A549 (cell line): ENCODE results near the gene SMARCB1. TPM values are rescaled to one million over a fixed set of nuclear protein-coding genes. Genes with fewer than 3 reads are reported as not detected.

Experiments
- ATAC-seq, 2 experiments: fragments of 200-7000 bp in 1 of 2; fragments of >200 bp in 1 of 2; cut with Nextera tagmentation in 1 of 2; cut with Tn5 transposase in 1 of 2; 3 replicates each; pipeline versions ENCODE4 v1.8.0 to v1.9.1; 2018 to 2020; ENCODE audit warnings: mild to moderate bottlenecking in 1 of 2, moderate library complexity in 1 of 2
- CTCF ChIA-PET: fragments of 300-600 bp; sonication (Branson Sonifier 250); formaldehyde crosslinking; extraction: SDS; loops from one replicate; lab custom pipeline; 2021; ENCODE audit warnings: antibody characterized with exemption, inconsistent platforms; lab: Yijun Ruan, JAX
- POLR2A ChIA-PET: fragments of 350-600 bp; formaldehyde crosslinking; extraction: SDS; loops from one replicate; lab custom pipeline; 2021; ENCODE audit warnings: antibody characterized with exemption, inconsistent platforms; lab: Yijun Ruan, JAX
- DNase-seq, 2 experiments: peaks; one replicate each; pipeline versions ENCODE4 v3.0.0 to v3.0.0-alpha.2; 2011 to 2016; ENCODE audit warnings: low read depth in 1 of 2, low spot score in 1 of 2
- FAIRE-seq: peaks from 2 replicates; lab custom pipeline; 2011; peaks lifted over from hg19 to GRCh38; lab: Jason Lieb, UNC
- H3K27ac ChIP-seq, 2 experiments: fragments of >200 bp; sonication (Bioruptor Twin); formaldehyde crosslinking; 3 replicates each; pipeline ENCODE4 v1.5.1; 2016 to 2017
- H3K4me1 ChIP-seq: fragments of >200 bp; sonication (Bioruptor Twin); formaldehyde crosslinking; 3 replicates; pipeline ENCODE4 v1.6.1; 2016
- H3K4me2 ChIP-seq: fragments of >200 bp; sonication (Bioruptor Twin); formaldehyde crosslinking; 3 replicates; pipeline ENCODE4 v1.6.1; 2016
- H3K4me3 ChIP-seq: fragments of >200 bp; sonication (Bioruptor Twin); formaldehyde crosslinking; 3 replicates; pipeline ENCODE4 v1.5.1; 2016
- H3K9me3 ChIP-seq: fragments of >200 bp; sonication (Bioruptor Twin); formaldehyde crosslinking; 3 replicates; pipeline ENCODE4 v1.6.1; 2016
- BCL3 ChIP-seq: fragments of >200 bp; sonication (Bioruptor Twin); formaldehyde crosslinking; IDR thresholded peaks from 3 replicates; pipeline ENCODE4 v1.6.1; 2016
- BHLHE40 ChIP-seq: IDR thresholded peaks from 2 replicates; pipeline ENCODE4 v1.6.1; 2012; ENCODE audit warnings: low read depth, low read length, inconsistent platforms
- CBX2 ChIP-seq: fragments of 200-600 bp; sonication (generic); IDR thresholded peaks from 2 replicates; pipeline ENCODE4 v1.6.1; 2016; ENCODE audit warnings: low read depth, mild to moderate bottlenecking, borderline replicate concordance
- CBX8 ChIP-seq: fragments of 200-600 bp; sonication (generic); IDR thresholded peaks from 2 replicates; pipeline ENCODE4 v1.6.1; 2016
- CHD2 ChIP-seq: fragments of 150-350 bp; IDR thresholded peaks from 2 replicates; pipeline ENCODE4 v1.6.1; 2014; ENCODE audit warnings: low read length; ENCODE audit not compliant: partially characterized antibody
- CHD4 ChIP-seq: fragments of 200-600 bp; sonication (generic); IDR thresholded peaks from 2 replicates; pipeline ENCODE4 v1.6.1; 2016; ENCODE audit warnings: antibody characterized with exemption, mild to moderate bottlenecking, borderline replicate concordance
- EP300 ChIP-seq, 2 experiments: fragments of >200 bp; sonication (Bioruptor Twin); formaldehyde crosslinking; IDR thresholded peaks; 2 replicates in 1 of 2; 3 replicates in 1 of 2; pipeline ENCODE4 v1.6.1; 2016 to 2017
- HOXA7 ChIP-seq: fragments of 250-450 bp; sonication (Bioruptor Pico); IDR thresholded peaks from 2 replicates; pipeline ENCODE4 v1.5.0; 2020; ENCODE audit warnings: mild to moderate bottlenecking, moderate library complexity
- HOXB13 ChIP-seq: fragments of 250-450 bp; sonication (Bioruptor Pico); IDR thresholded peaks from 2 replicates; pipeline ENCODE4 v1.5.0; 2020; ENCODE audit warnings: low read depth, mild to moderate bottlenecking, moderate library complexity
- JUN ChIP-seq, 2 experiments: fragments of >200 bp; sonication (Bioruptor Twin); formaldehyde crosslinking; IDR thresholded peaks; 2 replicates in 1 of 2; 3 replicates in 1 of 2; pipeline ENCODE4 v1.6.1; 2016 to 2017
- JUNB ChIP-seq: fragments of >200 bp; sonication (Bioruptor Twin); formaldehyde crosslinking; IDR thresholded peaks from 2 replicates; pipeline ENCODE4 v1.6.1; 2016
- SMC3 ChIP-seq: fragments of >200 bp; sonication (Bioruptor Twin); formaldehyde crosslinking; IDR thresholded peaks from 3 replicates; pipeline ENCODE4 v1.6.1; 2018; ENCODE audit warnings: inconsistent platforms
- SREBF2 ChIP-seq: fragments of 450-650 bp; IDR thresholded peaks from 2 replicates; pipeline ENCODE4 v1.6.1; 2014; ENCODE audit warnings: mild to moderate bottlenecking, moderate library complexity
- TFCP2L1 ChIP-seq: fragments of 250-450 bp; sonication (Bioruptor Pico); IDR thresholded peaks from 2 replicates; pipeline ENCODE4 v1.5.0; 2021; ENCODE audit warnings: mild to moderate bottlenecking
- USF2 ChIP-seq: fragments of 450-650 bp; IDR thresholded peaks from 2 replicates; pipeline ENCODE4 v1.6.1; 2014; ENCODE audit warnings: antibody characterized with exemption
- ZC3H11A ChIP-seq: fragments of 450-650 bp; IDR thresholded peaks from 2 replicates; pipeline ENCODE4 v1.6.1; 2014; ENCODE audit warnings: antibody characterized with exemption, mild to moderate bottlenecking
- WGBS: methylation state at CpG from one replicate; pipeline ENCODE4 v1.1.6; 2017; ENCODE audit errors: missing lambda C conversion rate; 5-methylcytosine and 5-hydroxymethylcytosine counted together
- polyA plus RNA-seq, 4 experiments: library from polyadenylated mRNA; depleted of rRNA in 3 of 4; stranded (reverse); fragments of >200 nt; fragmentation: RNase III in 1 of 4; extraction: RNeasy Plus Mini Kit Qiagen cat#74134 plus additional on column Dnase treatment in 1 of 4; gene quantifications; 2 replicates in 3 of 4; 3 replicates in 1 of 4; pipeline ENCODE4 v1.2.3, GENCODE V29; 2011 to 2017
- TF ChIP-seq, protein P1 (sequence below): IDR thresholded peaks from 2 replicates; pipeline ENCODE4 v1.6.1; 2012
- TF ChIP-seq, protein P2 (sequence below): fragments of 250-450 bp; sonication (Bioruptor Pico); IDR thresholded peaks from 2 replicates; pipeline ENCODE4 v1.5.0; 2021; ENCODE audit warnings: mild to moderate bottlenecking, moderate library complexity, borderline replicate concordance

The SMARCB1 gene
- polyA plus RNA-seq, 2 of the 4 experiments (the other 2 are of a cell fraction) = 65.6 to 133 TPM

DNA sequence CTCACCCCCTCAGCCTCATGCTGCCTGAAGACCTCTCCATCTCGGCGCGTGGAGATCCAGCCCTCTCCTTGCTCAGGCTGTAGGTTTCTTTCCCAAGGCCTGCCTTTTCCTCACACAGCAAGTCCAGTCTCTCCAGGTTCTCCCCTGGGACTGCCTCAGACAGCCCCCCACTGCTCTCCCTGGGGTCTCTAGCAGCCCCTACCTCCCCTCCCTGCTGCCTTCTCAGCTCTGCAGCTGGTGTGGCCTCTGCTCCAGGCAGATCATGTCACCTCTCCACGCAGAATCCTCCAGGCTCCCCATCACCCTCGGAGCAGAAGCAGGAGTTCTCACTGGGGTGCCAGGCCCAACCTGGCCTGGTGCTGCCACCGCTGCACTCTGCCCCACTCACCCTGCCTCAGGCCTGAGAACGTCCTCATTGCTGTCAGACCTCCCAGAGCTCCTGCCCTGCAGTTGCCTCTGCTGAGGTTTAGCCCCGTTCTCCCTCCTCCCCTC lies 15.2 kb downstream of the SMARCB1 start:
- H3K4me3 ChIP-seq = no peak overlapping the region
- TF ChIP-seq BHLHE40 = no peak
- no peak for TF ChIP-seq ZC3H11A
- TF ChIP-seq, all 56 proteins: peak for 0
- no peak for ATAC-seq
- ChIA-PET CTCF (interaction anchor here (1.8 kb wide), 1 partner anchor 48 kb away, joined by 6 read pairs; no protein-coding TSS in a partner anchor), POLR2A (no interaction called here)
- no peak for DNase-seq
- FAIRE-seq = no peak
- no peak overlapping the region for H3K27ac ChIP-seq
- no peaks in the 10 kb centered on the region for H3K4me1 ChIP-seq
- no peaks in the 10 kb centered on the region for H3K9me3 ChIP-seq
- WGBS = 96% methylated on average over 8 of the region's 8 CpGs
- H3K4me2 ChIP-seq = no peak overlapping the region

DNA sequence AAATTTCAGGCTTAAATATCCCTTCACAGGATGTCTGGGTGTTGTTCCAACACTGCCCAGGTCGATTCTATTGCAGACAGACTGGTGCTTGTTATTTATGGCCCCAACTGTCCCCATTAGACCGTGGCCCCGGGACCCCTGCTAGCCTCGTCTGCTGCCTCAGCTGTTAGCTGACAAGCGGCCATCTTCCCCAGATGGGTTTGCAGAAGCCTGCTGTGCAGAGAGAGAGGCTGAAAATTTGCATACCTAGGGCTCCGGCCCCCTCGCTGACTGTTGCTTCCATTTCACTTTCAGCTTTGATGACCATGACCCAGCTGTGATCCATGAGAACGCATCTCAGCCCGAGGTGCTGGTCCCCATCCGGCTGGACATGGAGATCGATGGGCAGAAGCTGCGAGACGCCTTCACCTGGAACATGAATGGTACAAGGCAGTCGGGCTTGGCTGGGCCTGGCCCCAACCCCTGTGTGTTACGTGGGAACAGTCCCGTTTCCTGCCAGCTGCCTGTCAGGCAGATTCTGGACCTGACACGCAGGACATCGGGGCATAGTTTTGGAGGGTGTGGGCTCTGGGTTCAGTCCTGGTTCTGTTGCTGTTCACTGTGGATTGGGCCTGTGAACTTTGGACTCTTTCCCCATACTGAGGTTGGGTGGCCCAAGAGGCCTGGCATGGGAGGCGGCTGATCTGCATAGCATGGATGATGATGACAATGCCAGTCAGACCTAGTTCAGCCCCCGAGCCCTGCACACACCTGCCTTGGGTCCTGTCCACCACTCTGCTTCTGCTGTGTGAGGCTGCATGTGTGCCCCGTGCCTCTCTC lies 16.4 kb downstream of the SMARCB1 start:
- ATAC-seq (no peak), FAIRE-seq (no peak), DNase-seq (no peak)
- 87% methylated on average over 14 of the region's 21 CpGs for WGBS
- no peaks in the 10 kb centered on the region for H3K4me1 ChIP-seq
- no peak overlapping the region for H3K4me2 ChIP-seq
- H3K4me3 ChIP-seq = no peak overlapping the region
- no peak overlapping the region for H3K27ac ChIP-seq
- CTCF ChIA-PET = interaction anchor here (1.8 to 2.5 kb wide), 2 partner anchors 34 to 46 kb away, joined by 6 to 7 read pairs; no protein-coding TSS in a partner anchor
- POLR2A ChIA-PET = no interaction called here
- H3K9me3 ChIP-seq = no peaks in the 10 kb centered on the region
- TF ChIP-seq CHD4 (no peak), CBX8 (no peak), HOXA7 (no peak), JUNB (no peak), BCL3 (no peak), CHD2 (no peak), TFCP2L1 (CRISPR knock-in tag) (no peak), JUN (IDR thresholded peaks at IDR 0.05) (no peak), HOXB13 (CRISPR knock-in tag) (no peak), SMC3 (no peak), EP300 (IDR thresholded peaks at IDR 0.05) (no peak), SREBF2 (no peak), CBX2 (no peak), USF2 (no peak)
- TF ChIP-seq, protein P1, sequence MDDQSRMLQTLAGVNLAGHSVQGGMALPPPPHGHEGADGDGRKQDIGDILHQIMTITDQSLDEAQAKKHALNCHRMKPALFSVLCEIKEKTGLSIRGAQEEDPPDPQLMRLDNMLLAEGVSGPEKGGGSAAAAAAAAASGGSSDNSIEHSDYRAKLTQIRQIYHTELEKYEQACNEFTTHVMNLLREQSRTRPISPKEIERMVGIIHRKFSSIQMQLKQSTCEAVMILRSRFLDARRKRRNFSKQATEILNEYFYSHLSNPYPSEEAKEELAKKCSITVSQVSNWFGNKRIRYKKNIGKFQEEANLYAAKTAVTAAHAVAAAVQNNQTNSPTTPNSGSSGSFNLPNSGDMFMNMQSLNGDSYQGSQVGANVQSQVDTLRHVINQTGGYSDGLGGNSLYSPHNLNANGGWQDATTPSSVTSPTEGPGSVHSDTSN = no peak
- TF ChIP-seq, protein P2, sequence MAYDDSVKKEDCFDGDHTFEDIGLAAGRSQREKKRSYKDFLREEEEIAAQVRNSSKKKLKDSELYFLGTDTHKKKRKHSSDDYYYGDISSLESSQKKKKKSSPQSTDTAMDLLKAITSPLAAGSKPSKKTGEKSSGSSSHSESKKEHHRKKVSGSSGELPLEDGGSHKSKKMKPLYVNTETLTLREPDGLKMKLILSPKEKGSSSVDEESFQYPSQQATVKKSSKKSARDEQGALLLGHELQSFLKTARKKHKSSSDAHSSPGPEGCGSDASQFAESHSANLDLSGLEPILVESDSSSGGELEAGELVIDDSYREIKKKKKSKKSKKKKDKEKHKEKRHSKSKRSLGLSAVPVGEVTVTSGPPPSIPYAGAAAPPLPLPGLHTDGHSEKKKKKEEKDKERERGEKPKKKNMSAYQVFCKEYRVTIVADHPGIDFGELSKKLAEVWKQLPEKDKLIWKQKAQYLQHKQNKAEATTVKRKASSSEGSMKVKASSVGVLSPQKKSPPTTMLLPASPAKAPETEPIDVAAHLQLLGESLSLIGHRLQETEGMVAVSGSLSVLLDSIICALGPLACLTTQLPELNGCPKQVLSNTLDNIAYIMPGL (CRISPR knock-in tag) = no peak
